GM21529 (cell line): ENCODE data around the gene PRKACA.
"Not testable (repeated sequence)": the region's sequence is repeated elsewhere in the genome, so short reads cannot be mapped to it uniquely, and the experiment has no call there.

Source experiments
- ATAC-seq: cut with Tn5 transposase; IDR thresholded peaks from one replicate; pipeline ENCODE4 v1.9.1; 2021; ENCODE audit not compliant: unreplicated experiment

PRKACA gene

GRCh38 chr19:14148751-14149410 is 31.3 kb upstream of the PRKACA start:
- no peak for ATAC-seq

GRCh38 chr19:14147797-14148605 is 30.4 kb upstream of the PRKACA start:
- ATAC-seq, result no peak

GRCh38 chr19:14146789-14147216 is 29.2 kb upstream of the PRKACA start:
- ATAC-seq, result no peak

- not testable (repeated sequence) for ATAC-seq
Measured at GRCh38 chr19:14146169-14146568, 28.6 kb upstream of the PRKACA start.

DNA sequence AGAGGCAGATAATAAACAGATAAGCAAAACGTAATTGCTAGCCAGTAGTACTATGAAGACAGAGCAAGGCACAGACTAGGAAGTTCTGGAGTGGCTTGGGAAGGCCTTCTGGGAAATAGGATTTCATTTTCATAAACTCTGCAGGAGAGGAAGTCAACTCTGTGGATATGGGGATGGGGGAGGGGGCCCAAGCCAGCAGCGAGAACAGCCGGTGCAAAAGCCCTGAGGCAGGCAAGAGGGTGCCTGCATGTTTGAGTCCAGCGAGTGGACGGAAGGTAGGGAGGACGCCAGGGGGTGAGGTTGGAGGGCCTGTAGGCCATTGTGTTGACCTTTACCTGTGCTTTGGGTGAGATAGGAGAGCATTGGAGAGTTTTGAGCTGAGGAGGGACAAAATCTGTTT is 27.8 kb upstream of the PRKACA start:
- no peak for ATAC-seq

- ATAC-seq, result no peak
Measured at GRCh38 chr19:14142262-14143190, 25.0 kb upstream of the PRKACA start.

DNA sequence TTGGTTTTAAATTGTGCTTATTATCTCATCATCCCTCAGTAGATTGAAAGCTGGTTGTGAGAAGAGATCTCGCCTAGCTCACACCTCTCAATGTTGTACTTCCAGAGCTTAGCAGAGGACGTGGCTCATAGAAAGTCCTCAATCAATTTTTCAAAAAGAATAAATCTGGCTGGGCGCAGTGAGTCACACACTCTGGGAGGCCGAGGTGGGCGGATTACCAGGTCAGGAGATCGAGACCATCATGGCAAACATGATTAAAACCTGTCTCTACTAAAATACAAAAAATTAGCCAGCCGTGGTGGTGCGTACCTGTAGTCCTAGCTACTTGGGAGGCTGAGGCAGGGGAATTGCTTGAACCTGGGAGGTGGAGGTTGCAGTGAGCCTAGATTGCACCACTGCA is 23.5 kb upstream of the PRKACA start:
- no peak for ATAC-seq

- no peak for ATAC-seq
Measured at GRCh38 chr19:14139944-14140343, 22.4 kb upstream of the PRKACA start.

GRCh38 chr19:14138576-14139265 is 21.2 kb upstream of the PRKACA start:
- ATAC-seq, result no peak

DNA sequence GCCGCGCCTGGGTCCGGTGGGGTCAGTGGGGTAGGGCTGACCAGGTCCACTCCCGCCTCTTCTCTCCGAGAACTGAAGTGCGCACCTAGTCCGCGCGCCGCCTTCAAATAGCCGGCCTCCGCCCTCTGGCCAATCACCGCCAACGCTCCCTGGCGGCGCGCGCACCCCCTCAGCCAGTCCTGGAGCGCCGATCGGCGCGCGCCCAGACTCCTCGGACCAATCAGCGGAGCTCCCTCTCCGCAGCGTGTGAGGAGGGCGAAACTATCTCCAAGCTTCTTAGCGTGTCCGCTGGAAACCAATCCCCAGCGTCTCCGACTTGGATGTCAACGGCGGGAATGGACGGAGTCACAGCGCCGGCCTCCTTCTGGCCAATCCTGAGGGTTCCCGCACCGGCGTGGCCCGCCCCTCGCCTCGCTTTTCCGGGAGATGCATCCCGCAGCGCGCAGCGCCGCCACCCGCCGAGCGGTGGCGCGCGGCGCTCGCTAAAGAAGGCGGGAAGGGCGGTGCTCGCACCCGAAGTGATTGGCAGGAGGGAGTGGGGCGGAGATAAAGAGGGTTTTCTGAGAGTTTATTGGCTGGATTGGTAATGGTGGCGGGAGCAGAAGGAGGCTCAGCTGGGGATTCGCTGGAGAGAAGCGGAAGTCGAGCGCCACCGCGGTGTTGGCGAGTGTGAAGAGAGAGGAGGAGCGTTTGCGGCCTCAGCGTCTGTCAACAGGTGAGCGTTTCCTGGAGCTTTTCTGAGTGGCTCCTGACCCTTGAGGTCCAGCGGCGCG is 19.1 kb upstream of the PRKACA start, which contains the start of gene ASF1B:
ASF1B (minus strand) TSS at position 81 of the 773 bp plus-strand sequence. CDS start 133 bp downstream, outside the sequence.
- peak; percentile 77 for ATAC-seq

DNA sequence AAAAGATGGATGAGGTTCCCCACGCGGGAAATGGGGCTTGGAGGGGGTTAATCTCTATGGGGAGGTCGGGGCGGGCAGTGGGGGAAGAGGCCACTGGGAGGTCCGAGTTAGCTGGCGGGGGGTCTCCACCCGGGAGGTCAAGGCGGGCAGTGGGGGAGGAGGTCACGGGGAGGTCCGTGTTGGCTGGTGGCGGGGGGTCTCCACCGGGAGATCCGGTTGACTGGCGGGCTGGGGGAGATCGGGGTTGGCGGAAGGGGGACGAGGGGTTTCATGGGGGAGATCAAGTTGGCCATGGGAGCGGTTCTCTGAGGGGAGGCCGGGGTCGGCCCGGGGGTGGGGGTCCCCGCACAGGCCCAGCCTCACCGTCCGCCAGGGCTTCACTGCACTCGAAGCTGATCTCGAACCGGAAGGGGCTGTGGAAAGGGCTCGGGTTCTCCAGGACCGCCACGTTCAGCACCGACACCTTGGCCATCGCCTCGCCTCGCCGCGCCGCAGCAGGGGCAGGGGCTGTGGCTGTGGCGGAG is 18.5 kb upstream of the PRKACA start:
- no peak for ATAC-seq

GRCh38 chr19:14135355-14135754 is 17.8 kb upstream of the PRKACA start:
- no peak for ATAC-seq

DNA sequence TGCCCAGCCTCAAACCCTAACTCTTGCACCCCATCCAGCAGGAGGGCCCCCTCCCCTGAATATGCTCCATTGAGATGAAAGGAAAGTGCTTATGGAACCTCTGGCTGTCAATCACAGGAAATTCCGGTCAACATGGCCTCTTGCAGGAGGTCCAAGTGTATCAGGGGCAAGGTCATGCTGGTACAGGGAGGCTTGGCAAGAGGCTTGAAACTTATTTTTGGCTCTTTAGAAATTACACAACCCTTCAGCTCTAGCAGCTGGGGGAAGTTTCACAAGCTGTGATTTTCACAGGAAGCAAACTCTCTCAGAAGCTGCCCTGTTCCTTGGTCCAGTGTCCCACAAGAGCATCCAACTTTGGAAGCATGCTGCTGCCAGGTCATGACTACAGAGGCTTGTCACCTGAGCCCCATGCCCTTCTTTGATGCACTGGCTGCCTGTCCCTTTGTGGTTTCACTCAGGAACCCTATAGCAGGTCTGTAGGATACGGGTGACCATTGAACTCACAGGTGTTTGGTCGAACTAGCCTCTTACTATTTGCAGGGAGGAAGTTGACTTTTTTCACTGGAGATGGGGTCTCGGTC is 10.5 kb upstream of the PRKACA start:
- peak; percentile 52 for ATAC-seq

DNA sequence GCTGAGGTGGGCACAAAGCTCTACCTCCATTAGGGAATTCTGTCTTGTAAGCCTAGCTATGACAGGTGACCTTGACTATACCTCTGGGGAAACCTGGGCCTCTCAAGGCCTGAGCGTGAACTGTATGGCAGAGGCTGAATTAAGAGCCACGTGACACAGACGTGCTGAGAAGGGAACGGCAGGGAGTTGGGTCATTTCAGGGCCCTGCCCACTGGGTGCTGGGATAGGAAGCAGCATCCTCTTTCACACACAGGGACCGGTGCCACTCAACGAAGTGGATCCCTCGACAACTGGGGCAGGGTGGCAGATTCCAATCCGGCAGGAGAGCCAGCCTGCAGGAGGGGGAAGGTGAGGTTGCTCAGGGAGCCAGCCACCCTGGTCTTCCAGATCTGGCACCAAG is 9.6 kb upstream of the PRKACA start:
- no peak for ATAC-seq

GRCh38 chr19:14122924-14123323 is 5.4 kb upstream of the PRKACA start:
- no peak for ATAC-seq

DNA sequence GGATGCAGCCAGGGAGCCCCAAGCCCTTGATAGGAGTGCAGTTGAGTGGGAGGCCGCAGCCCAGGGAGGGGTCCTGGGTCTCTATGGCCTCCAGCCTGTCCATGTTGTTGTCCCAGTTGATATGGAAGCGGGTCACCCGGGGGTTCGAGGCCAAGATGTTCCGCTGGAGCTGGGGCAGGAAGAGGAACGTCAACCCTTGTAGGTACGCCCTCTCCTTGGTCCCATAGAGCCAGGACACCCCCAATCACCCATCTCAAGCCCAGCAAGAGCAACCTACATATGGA is 2.9 kb upstream of the PRKACA start:
- ATAC-seq, result no peak

GRCh38 chr19:14119644-14120496 is 2.3 kb upstream of the PRKACA start:
- ATAC-seq, result no peak

DNA sequence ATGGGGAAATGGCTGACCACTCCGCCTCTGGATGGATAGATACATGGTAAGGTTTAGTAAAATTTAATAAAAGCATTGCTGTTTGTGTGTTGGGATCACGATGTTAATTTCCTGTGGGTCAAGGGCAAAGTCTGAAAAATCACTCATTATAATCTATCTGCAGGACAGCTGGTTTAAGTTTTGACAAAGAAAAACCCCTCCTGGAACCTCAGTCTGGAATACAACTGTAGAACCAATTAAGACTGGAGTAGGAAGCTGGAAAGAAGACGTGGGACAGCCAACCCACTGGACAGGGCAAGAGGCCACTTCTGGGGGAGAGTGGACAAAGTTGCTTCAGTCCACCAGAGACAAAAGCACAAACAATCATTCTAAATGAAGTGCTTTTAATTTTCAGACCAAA is 1.6 kb upstream of the PRKACA start:
- no peak for ATAC-seq
